Stimulated activated naive B cell treated with anti-CD40 and anti-IgM and Interleukin-4, amounts not matched to agents 10 μg/mL and 1 μg/mL and 100 μg/mL, for 72 hours (primary cell): ENCODE results near the gene RGR.
A peak's percentile ranks its signal among the peaks of the same experiment; 100 is the strongest.

Experiments
- ATAC-seq, 2 donors: fragments of 150-1000 bp; cut with Tn5 transposase; replicated peaks; 2 replicates each; pipeline ENCODE4 v1.10.0; 2021; ENCODE audit warnings: moderate library complexity in 1 of 2
- DNase-seq: peaks from one replicate; pipeline ENCODE4 v3.0.0; 2021
- H3K27ac Mint-ChIP-seq: one replicate; pipeline ENCODE4 v1.8.0; 2022; ENCODE audit warnings: mild to moderate bottlenecking, mixed read lengths
- H3K27me3 Mint-ChIP-seq, 2 donors: one replicate each; pipeline ENCODE4 v1.8.0; 2022; ENCODE audit warnings: mixed read lengths in 2 of 2
- H3K36me3 Mint-ChIP-seq, 2 donors: one replicate each; pipeline ENCODE4 v1.8.0; 2022; ENCODE audit warnings: mixed read lengths in 2 of 2, mild to moderate bottlenecking in 1 of 2
- H3K4me1 Mint-ChIP-seq, 2 donors: one replicate each; pipeline ENCODE4 v1.8.0; 2022; ENCODE audit warnings: mixed read lengths in 2 of 2, mild to moderate bottlenecking in 1 of 2
- H3K4me3 Mint-ChIP-seq, 2 donors: one replicate each; pipeline ENCODE4 v1.8.0; 2022; ENCODE audit warnings: mild to moderate bottlenecking in 2 of 2, mixed read lengths in 2 of 2, moderate library complexity in 1 of 2
- H3K9me3 Mint-ChIP-seq, 2 donors: one replicate each; pipeline ENCODE4 v1.8.0; 2022; ENCODE audit warnings: mixed read lengths in 2 of 2, mild to moderate bottlenecking in 1 of 2

Gene RGR

DNA sequence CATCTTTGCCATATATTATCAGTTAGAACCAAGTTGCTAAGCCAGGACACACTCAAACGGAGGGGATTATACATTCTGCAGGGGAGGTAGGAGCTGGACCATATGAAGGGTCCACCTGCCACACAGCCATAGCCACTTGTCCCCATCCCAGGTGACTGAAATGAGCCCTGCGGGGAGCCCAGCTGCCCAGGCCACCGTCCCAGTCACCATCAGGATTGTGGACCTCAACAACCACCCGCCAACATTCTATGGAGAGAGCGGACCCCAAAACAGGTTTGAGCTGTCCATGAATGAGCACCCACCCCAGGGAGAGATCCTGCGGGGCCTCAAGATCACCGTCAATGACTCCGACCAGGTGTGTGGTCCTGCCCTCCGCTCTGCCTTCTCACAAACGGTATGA is 36.8 kb upstream of the RGR start:
- no peak overlapping the region for H3K4me3 Mint-ChIP-seq
- DNase-seq, result no peak
- no peak for ATAC-seq
- H3K9me3 Mint-ChIP-seq, result no peaks in the 10 kb centered on the region
- peaks cover 0 to 4% of the 10 kb centered on the region in 2 donors for H3K4me1 Mint-ChIP-seq
- no peak overlapping the region for H3K27ac Mint-ChIP-seq
- peaks cover 18 to 27% of the 10 kb centered on the region in 2 donors for H3K27me3 Mint-ChIP-seq
- no peaks in the 10 kb centered on the region for H3K36me3 Mint-ChIP-seq

GRCh38 chr10:84211566-84211965 is 33.3 kb upstream of the RGR start:
- DNase-seq (no peak), ATAC-seq (peak in 1 of 2 donors; percentile 17)
- Mint-ChIP-seq H3K27me3 (peaks cover 14 to 25% of the 10 kb centered on the region in 2 donors), H3K9me3 (no peaks in the 10 kb centered on the region), H3K4me3 (no peak overlapping the region), H3K36me3 (no peaks in the 10 kb centered on the region), H3K4me1 (peaks cover 0 to 2% of the 10 kb centered on the region in 2 donors), H3K27ac (no peak overlapping the region)

GRCh38 chr10:84212014-84212413 is 32.8 kb upstream of the RGR start:
- ATAC-seq, result peak in 1 of 2 donors; percentile 4
- Mint-ChIP-seq H3K27ac (no peak overlapping the region), H3K4me3 (no peak overlapping the region), H3K27me3 (peaks cover 10 to 20% of the 10 kb centered on the region in 2 donors), H3K36me3 (no peaks in the 10 kb centered on the region), H3K9me3 (no peaks in the 10 kb centered on the region), H3K4me1 (peaks cover 0 to 2% of the 10 kb centered on the region in 2 donors)
- no peak for DNase-seq

DNA sequence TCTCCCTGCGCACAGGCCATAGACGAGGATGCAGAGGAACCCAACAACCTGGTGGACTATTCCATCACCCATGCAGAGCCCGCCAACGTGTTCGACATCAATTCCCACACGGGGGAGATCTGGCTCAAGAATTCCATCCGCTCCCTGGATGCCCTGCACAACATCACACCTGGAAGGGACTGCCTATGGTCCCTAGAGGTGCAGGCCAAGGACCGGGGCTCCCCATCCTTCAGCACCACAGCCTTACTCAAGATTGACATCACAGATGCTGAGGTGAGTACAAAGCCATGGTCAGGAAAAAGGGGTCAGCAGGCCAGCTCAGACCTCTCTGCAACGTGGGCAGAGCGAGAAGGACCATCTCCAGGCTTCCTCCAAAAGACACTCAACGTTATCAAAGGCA is 31.8 kb upstream of the RGR start:
- Mint-ChIP-seq H3K27me3 (peaks cover 8 to 21% of the 10 kb centered on the region in 2 donors), H3K4me1 (peaks cover 0 to 2% of the 10 kb centered on the region in 2 donors), H3K36me3 (no peaks in the 10 kb centered on the region), H3K4me3 (no peak overlapping the region), H3K27ac (no peak overlapping the region), H3K9me3 (no peaks in the 10 kb centered on the region)
- ATAC-seq, result no peak
- DNase-seq, result no peak

DNA sequence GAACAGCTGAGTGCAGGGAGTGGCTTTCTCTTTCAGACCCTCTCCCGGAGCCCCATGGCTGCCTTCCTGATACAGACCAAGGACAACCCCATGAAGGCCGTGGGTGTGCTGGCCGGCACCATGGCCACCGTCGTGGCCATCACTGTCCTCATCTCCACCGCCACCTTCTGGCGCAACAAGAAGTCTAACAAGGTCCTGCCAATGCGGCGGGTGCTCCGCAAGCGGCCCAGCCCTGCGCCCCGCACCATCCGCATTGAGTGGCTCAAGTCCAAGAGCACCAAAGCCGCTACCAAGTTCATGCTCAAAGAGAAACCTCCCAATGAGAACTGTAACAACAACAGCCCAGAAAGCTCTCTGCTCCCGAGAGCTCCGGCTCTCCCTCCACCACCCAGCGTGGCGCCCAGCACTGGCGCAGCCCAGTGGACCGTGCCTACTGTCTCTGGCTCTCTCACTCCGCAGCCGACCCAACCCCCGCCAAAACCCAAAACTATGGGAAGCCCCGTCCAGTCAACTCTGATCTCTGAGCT is 30.7 kb upstream of the RGR start:
- H3K27me3 Mint-ChIP-seq, result peaks cover 8 to 14% of the 10 kb centered on the region in 2 donors
- peak overlapping the region; percentile 30 to 38 for H3K4me3 Mint-ChIP-seq
- DNase-seq (no peak), ATAC-seq (peak in 1 of 2 donors; percentile 31)
- no peaks in the 10 kb centered on the region for H3K36me3 Mint-ChIP-seq
- H3K27ac Mint-ChIP-seq, result no peak overlapping the region
- peaks cover 0 to 2% of the 10 kb centered on the region in 2 donors for H3K4me1 Mint-ChIP-seq
- H3K9me3 Mint-ChIP-seq, result peaks cover 0 to under 1% of the 10 kb centered on the region in 2 donors

DNA sequence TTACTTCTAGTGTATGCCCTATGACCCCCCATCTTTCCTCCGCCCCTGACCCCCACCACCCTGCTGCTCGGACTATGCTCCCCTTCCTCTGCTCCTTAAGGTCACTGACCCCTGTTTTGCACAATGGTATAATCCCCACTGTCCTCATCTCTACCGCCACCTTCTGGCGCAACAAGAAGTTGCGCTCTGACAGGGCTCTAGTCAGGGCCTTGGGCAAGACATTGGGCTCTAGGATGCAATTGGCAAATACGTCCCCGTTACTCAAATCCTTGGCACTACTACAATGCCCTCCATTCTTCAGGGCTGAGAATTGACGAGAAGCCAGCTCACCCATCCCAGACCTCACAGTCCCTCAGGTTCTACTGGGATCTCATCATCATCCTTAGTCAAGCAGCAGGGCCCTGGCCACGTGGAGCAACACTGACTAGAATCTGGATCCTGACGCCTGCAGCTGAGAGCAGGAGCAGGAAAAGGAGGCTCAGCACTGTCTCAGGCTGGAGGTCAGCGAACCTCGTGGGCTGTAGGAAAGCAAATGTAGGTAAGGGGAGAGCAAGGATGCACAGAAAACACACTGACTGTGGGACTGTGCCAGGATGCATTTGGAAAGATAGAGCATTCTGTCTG is 30.1 kb upstream of the RGR start:
- peaks cover 8 to 18% of the 10 kb centered on the region in 2 donors for H3K27me3 Mint-ChIP-seq
- no peak overlapping the region for H3K27ac Mint-ChIP-seq
- H3K4me3 Mint-ChIP-seq, result peak overlapping the region in 1 of 2 donors; percentile 30
- no peaks in the 10 kb centered on the region for H3K36me3 Mint-ChIP-seq
- H3K4me1 Mint-ChIP-seq, result peaks cover 0 to 2% of the 10 kb centered on the region in 2 donors
- peaks cover 4 to 7% of the 10 kb centered on the region in 2 donors for H3K9me3 Mint-ChIP-seq
- DNase-seq, result peak; percentile 13
- ATAC-seq, result peak; percentile 58 to 82

DNA sequence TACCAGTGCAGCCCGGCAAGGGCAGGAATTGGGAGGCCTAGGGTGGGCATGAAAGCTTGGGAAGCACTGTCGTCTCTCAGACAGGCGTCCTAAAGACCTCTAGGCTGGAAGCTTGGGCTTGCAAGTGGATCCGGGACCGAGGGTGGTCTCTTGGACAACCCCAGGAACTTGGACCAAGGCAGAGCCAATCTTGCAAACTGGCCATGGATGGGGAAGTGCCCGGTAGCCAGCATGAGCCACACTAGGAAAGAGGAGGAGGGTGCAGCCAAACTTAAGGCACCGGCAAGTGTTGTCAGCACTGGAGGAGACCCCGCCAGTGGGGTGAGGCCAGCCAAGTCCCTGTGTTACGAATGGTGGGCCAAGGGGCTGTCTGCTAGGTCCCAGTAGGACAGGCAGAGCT is 28.0 kb upstream of the RGR start:
- peaks cover 13 to 22% of the 10 kb centered on the region in 2 donors for H3K27me3 Mint-ChIP-seq
- no peak overlapping the region for H3K4me3 Mint-ChIP-seq
- no peaks in the 10 kb centered on the region for H3K36me3 Mint-ChIP-seq
- ATAC-seq (no peak), DNase-seq (no peak)
- peaks cover 4 to 7% of the 10 kb centered on the region in 2 donors for H3K9me3 Mint-ChIP-seq
- no peak overlapping the region for H3K27ac Mint-ChIP-seq
- peaks cover 0 to 2% of the 10 kb centered on the region in 2 donors for H3K4me1 Mint-ChIP-seq

- peaks cover 13 to 25% of the 10 kb centered on the region in 2 donors for H3K27me3 Mint-ChIP-seq
- no peak overlapping the region for H3K27ac Mint-ChIP-seq
- ATAC-seq (no peak), DNase-seq (no peak)
- no peak overlapping the region for H3K4me3 Mint-ChIP-seq
- H3K36me3 Mint-ChIP-seq, result no peaks in the 10 kb centered on the region
- H3K4me1 Mint-ChIP-seq, result peaks cover 0 to 2% of the 10 kb centered on the region in 2 donors
- H3K9me3 Mint-ChIP-seq, result peaks cover 4 to 7% of the 10 kb centered on the region in 2 donors
These were observed 27.1 kb upstream of the RGR start for GRCh38 chr10:84217746-84218145.

DNA sequence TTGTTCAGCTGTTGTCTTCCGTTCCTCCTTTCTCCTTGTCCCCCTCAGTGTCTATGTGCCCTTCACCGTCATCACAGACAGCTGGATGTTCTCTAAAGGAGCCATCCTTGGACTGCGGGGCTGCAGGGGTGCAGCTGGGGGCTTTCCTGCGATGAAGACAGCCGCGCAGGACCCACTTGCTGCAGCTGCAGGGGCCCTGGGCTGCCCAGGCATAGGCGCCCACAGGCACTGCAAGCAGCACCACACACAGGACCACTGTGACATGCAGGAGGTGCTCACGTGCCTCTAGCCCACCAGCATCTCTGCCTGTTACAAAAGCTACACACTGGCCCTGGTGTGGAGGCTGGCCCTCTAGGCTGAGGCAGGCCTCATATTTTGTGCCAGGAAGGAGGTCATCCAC is 22.9 kb upstream of the RGR start:
- Mint-ChIP-seq H3K27me3 (peaks cover 24 to 25% of the 10 kb centered on the region in 2 donors), H3K4me1 (no peaks in the 10 kb centered on the region), H3K9me3 (peaks cover 4 to 7% of the 10 kb centered on the region in 2 donors), H3K4me3 (no peak overlapping the region), H3K27ac (no peak overlapping the region), H3K36me3 (no peaks in the 10 kb centered on the region)
- no peak for DNase-seq
- no peak for ATAC-seq

- no peaks in the 10 kb centered on the region for H3K4me1 Mint-ChIP-seq
- H3K27me3 Mint-ChIP-seq, result peaks cover 16 to 37% of the 10 kb centered on the region in 2 donors
- ATAC-seq, result no peak
- H3K36me3 Mint-ChIP-seq, result no peaks in the 10 kb centered on the region
- DNase-seq, result no peak
- H3K4me3 Mint-ChIP-seq, result no peak overlapping the region
- H3K9me3 Mint-ChIP-seq, result peaks cover 2 to 5% of the 10 kb centered on the region in 2 donors
- H3K27ac Mint-ChIP-seq, result no peak overlapping the region
These were observed 20.3 kb upstream of the RGR start for GRCh38 chr10:84224411-84225028.

DNA sequence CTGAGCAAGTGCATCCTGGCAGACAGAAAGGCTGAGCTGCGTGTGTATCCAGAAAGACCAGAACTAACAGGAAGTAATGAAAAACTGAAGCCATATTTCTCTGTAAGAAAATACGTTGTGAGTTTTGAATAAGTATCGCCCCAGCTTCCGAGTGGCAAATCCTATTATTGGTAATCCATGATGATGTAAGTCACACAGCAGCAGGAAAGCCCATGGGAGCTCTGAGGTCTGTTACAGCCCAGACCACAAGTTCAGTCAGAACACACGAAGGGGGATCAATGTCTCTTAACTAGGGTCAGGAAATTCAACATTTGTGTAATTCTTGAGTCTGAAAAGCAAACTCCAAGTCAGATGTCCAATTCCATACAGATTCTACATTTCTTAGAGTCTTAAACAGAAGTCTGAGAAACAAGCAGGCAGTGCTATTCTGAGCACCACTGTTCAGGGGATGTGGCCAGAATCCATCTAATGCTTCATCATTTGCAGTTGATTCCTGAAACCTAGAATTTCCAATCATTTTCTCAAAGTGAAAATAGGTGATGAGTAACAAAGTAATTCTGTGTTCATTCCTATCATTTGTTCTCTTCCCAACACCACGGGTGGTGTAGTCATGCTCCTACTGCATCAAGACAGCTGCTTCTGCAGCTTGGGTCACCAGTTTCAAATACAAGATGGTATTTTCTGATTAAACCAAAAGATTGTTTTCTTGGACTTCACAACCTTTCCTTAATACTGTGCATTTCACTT is 19.3 kb upstream of the RGR start, which contains the start of gene LRIT2:
TSS of gene LRIT2 (minus strand) at position 118 of the 747 bp plus-strand sequence. CDS start at position 94, 24 bp downstream.
- H3K36me3 Mint-ChIP-seq, result no peaks in the 10 kb centered on the region
- peaks cover 0 to 5% of the 10 kb centered on the region in 2 donors for H3K9me3 Mint-ChIP-seq
- no peak within 1 kb of the TSS for H3K4me3 Mint-ChIP-seq
- H3K27ac Mint-ChIP-seq, result no peak within 1 kb of the TSS
- no peak for DNase-seq
- no peaks in the 10 kb centered on the region for H3K4me1 Mint-ChIP-seq
- no peak for ATAC-seq
- H3K27me3 Mint-ChIP-seq, result peaks cover 16 to 35% of the 10 kb centered on the region in 2 donors

GRCh38 chr10:84226616-84227015 is 18.2 kb upstream of the RGR start:
- peaks cover 0 to 5% of the 10 kb centered on the region in 2 donors for H3K9me3 Mint-ChIP-seq
- H3K36me3 Mint-ChIP-seq, result no peaks in the 10 kb centered on the region
- no peaks in the 10 kb centered on the region for H3K4me1 Mint-ChIP-seq
- DNase-seq (no peak), ATAC-seq (no peak)
- H3K27ac Mint-ChIP-seq, result no peak overlapping the region
- H3K4me3 Mint-ChIP-seq, result no peak overlapping the region
- peaks cover 14 to 29% of the 10 kb centered on the region in 2 donors for H3K27me3 Mint-ChIP-seq

- ATAC-seq (no peak), DNase-seq (no peak)
- peaks cover 13 to 35% of the 10 kb centered on the region in 2 donors for H3K27me3 Mint-ChIP-seq
- H3K36me3 Mint-ChIP-seq, result no peaks in the 10 kb centered on the region
- no peak overlapping the region for H3K4me3 Mint-ChIP-seq
- no peaks in the 10 kb centered on the region for H3K4me1 Mint-ChIP-seq
- peaks cover 0 to 5% of the 10 kb centered on the region in 2 donors for H3K9me3 Mint-ChIP-seq
- H3K27ac Mint-ChIP-seq, result no peak overlapping the region
These were observed 17.0 kb upstream of the RGR start for GRCh38 chr10:84227810-84228209.

- no peaks in the 10 kb centered on the region for H3K4me1 Mint-ChIP-seq
- no peak overlapping the region for H3K27ac Mint-ChIP-seq
- DNase-seq (no peak), ATAC-seq (no peak)
- H3K36me3 Mint-ChIP-seq, result no peaks in the 10 kb centered on the region
- peaks cover 9 to 21% of the 10 kb centered on the region in 2 donors for H3K27me3 Mint-ChIP-seq
- H3K9me3 Mint-ChIP-seq, result peaks cover 0 to 5% of the 10 kb centered on the region in 2 donors
- no peak overlapping the region for H3K4me3 Mint-ChIP-seq
These were observed 14.5 kb upstream of the RGR start for GRCh38 chr10:84230359-84230758.
